HCT116 (cell line): ENCODE data around the gene ZNF594. TPM values are rescaled to one million over a fixed set of nuclear protein-coding genes. Genes with fewer than 3 reads are reported as not detected.
"Not testable (repeated sequence)": the region's sequence is repeated elsewhere in the genome, so short reads cannot be mapped to it uniquely, and the experiment has no call there.

ENCODE experiments used
- ATAC-seq: fragments of 200-7000 bp; cut with Tn5 transposase; 2 replicates; pipeline ENCODE4 v1.9.1; 2020; ENCODE audit warnings: mild to moderate bottlenecking, moderate library complexity
- BruUV-seq: library from RNA; stranded (reverse); fragments of 400-500 nt; replicated peaks from 2 replicates; lab custom pipeline; 2021; lab: Mats Ljungman, UMichigan
- CTCF ChIA-PET: fragments of 300-600 bp; sonication (Branson Sonifier 250); formaldehyde crosslinking; loops from one replicate; lab custom pipeline; 2021; ENCODE audit warnings: antibody characterized with exemption; lab: Charles Lee
- POLR2A ChIA-PET: fragments of 300-600, 350-600 bp; sonication (Branson Sonifier 250); formaldehyde crosslinking; loops from one replicate; lab custom pipeline; 2021; ENCODE audit warnings: antibody characterized with exemption; lab: Charles Lee
- RAD21 ChIA-PET, 2 experiments: fragments of 300-600 bp; sonication (Branson Sonifier 250); formaldehyde crosslinking; loops; one replicate each; lab custom pipeline; 2023; ENCODE audit warnings: low total read pairs in 2 of 2; ENCODE audit not compliant: uncharacterized antibody in 2 of 2, unreplicated experiment in 2 of 2, low non-redundant PET in 1 of 2; lab: Charles Lee
- DNase-seq: peaks from one replicate; pipeline ENCODE4 v3.0.0-alpha.2; 2010; ENCODE audit warnings: low read depth, low spot score
- H2AFZ ChIP-seq: fragments of 200-600 bp; shearing (Covaris generic), sonication (generic); 2 replicates; pipeline ENCODE4 v1.6.1; 2017; ENCODE audit warnings: low read depth, mixed run types, mixed read lengths, antibody characterized with exemption, low read length; ENCODE audit not compliant: poor library complexity, severe bottlenecking
- H3K27ac ChIP-seq: 2 replicates; pipeline ENCODE4 v1.5.1; 2012; ENCODE audit warnings: low read depth, low read length
- H3K27me3 ChIP-seq: fragments of 200-600 bp; sonication (generic); 2 replicates; pipeline ENCODE4 v1.6.1; 2016; ENCODE audit warnings: mixed run types, low read length, mixed read lengths; ENCODE audit not compliant: insufficient read depth
- H3K36me3 ChIP-seq, 2 experiments: fragments of 200-500 bp in 1 of 2; fragments of 200-600 bp in 1 of 2; sonication (Bioruptor generic) in 1 of 2; sonication (generic) in 1 of 2; 2 replicates each; pipeline versions ENCODE4 v1.5.1 to v1.6.1; 2014 to 2016; ENCODE audit warnings: low read length in 2 of 2, inconsistent platforms in 1 of 2, mixed read lengths in 1 of 2, mixed run types in 1 of 2; ENCODE audit not compliant: insufficient read depth in 2 of 2, control insufficient read depth in 1 of 2
- H3K4me1 ChIP-seq, 2 experiments: fragments of 200-600 bp in 1 of 2; sonication (generic) in 1 of 2; 2 replicates each; pipeline versions ENCODE4 v1.5.1 to v1.6.1; 2012 to 2017; ENCODE audit warnings: low read length in 2 of 2, inconsistent platforms in 1 of 2, mild to moderate bottlenecking in 1 of 2, mixed read lengths in 1 of 2, mixed run types in 1 of 2, moderate library complexity in 1 of 2; ENCODE audit not compliant: insufficient read depth in 2 of 2, control insufficient read depth in 1 of 2
- H3K4me2 ChIP-seq: fragments of 200-600 bp; sonication (generic); 2 replicates; pipeline ENCODE4 v1.6.1; 2017; ENCODE audit warnings: mixed run types, low read length, mixed read lengths
- H3K4me3 ChIP-seq, 2 experiments: fragments of 200-600 bp in 1 of 2; sonication (generic) in 1 of 2; replicated peaks in 1 of 2; 2 replicates each; pipeline ENCODE4 v1.5.1; 2011 to 2016; ENCODE audit warnings: low read length in 2 of 2, control low read depth in 1 of 2, low read depth in 1 of 2, mild to moderate bottlenecking in 1 of 2, mixed read lengths in 1 of 2, mixed run types in 1 of 2
- H3K79me2 ChIP-seq: fragments of 200-600 bp; sonication (generic); 2 replicates; pipeline ENCODE4 v1.6.1; 2017; ENCODE audit warnings: mild to moderate bottlenecking, mixed run types, low read length, moderate library complexity, mixed read lengths; ENCODE audit not compliant: insufficient read depth
- H3K9ac ChIP-seq: fragments of 200-600 bp; sonication (generic); 2 replicates; pipeline ENCODE4 v1.6.1; 2016; ENCODE audit warnings: low read length, mixed read lengths
- H3K9me2 ChIP-seq: fragments of 200-600 bp; sonication (generic), shearing (Covaris generic); 2 replicates; pipeline ENCODE4 v1.6.1; 2017; ENCODE audit warnings: mixed run types, mild to moderate bottlenecking, moderate library complexity; ENCODE audit not compliant: insufficient read depth
- H3K9me3 ChIP-seq, 2 experiments: fragments of 200-500 bp in 1 of 2; fragments of 200-600 bp in 1 of 2; sonication (Bioruptor generic) in 1 of 2; sonication (generic) in 1 of 2; 2 replicates each; pipeline ENCODE4 v1.6.1; 2014 to 2017; ENCODE audit warnings: low read length in 2 of 2, mixed read lengths in 2 of 2, inconsistent platforms in 1 of 2, low read depth in 1 of 2, mild to moderate bottlenecking in 1 of 2, mixed run types in 1 of 2, moderate library complexity in 1 of 2; ENCODE audit not compliant: control insufficient read depth in 1 of 2, insufficient read depth in 1 of 2
- H4K20me1 ChIP-seq: fragments of 200-600 bp; sonication (generic), shearing (Covaris generic); 2 replicates; pipeline ENCODE4 v1.6.1; 2017; ENCODE audit warnings: mixed run types, mild to moderate bottlenecking, moderate library complexity; ENCODE audit not compliant: insufficient read depth
- intact Hi-C: fragments of 100-400 bp; cut with micrococcal nuclease; formaldehyde crosslinking; loops from 2 replicates; pipeline ENCODE4 v1.10.0; 2022
- total RNA-seq: library from RNA; stranded (reverse); gene quantifications from one replicate; pipeline ENCODE4 v1.2.1, GENCODE V29; 2021; ENCODE audit not compliant: unreplicated experiment

Gene ZNF594
- total RNA-seq, 1 experiment from 2014 or later = 8.3 TPM

DNA sequence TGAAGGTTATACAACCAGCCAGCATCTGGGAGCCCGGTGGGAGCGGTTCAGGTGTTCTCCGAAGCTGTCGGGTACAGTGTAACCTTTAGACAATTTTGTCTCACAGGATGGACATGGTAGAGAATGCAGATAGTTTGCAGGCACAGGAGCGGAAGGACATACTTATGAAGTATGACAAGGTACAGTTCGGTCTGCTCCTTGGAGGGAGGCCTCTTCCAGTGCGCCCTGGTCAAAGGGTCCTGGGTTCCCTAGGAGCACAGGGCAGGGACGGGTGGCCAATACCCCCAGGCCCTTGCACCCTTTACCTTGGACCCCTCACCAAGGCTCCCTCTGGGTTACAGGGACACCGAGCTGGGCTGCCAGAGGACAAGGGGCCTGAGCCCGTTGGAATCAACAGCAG lies 61.4 kb downstream of the ZNF594 start:
- H3K4me1 ChIP-seq, H3K27me3 ChIP-seq, H3K27ac ChIP-seq, H3K9ac ChIP-seq, ATAC-seq, H3K79me2 ChIP-seq, H3K36me3 ChIP-seq, H3K4me2 ChIP-seq, CTCF ChIA-PET, RAD21 ChIA-PET, H2AFZ ChIP-seq, H3K4me3 ChIP-seq, DNase-seq, BruUV-seq, H3K9me2 ChIP-seq, POLR2A ChIA-PET, H4K20me1 ChIP-seq, H3K9me3 ChIP-seq, intact Hi-C loops: not testable (repeated sequence)

- H2AFZ ChIP-seq, H3K27me3 ChIP-seq, H3K4me3 ChIP-seq, DNase-seq, H3K79me2 ChIP-seq, POLR2A ChIA-PET, H3K9me3 ChIP-seq, BruUV-seq, H3K9me2 ChIP-seq, RAD21 ChIA-PET, H3K4me1 ChIP-seq, H4K20me1 ChIP-seq, CTCF ChIA-PET, H3K36me3 ChIP-seq, intact Hi-C loops, H3K9ac ChIP-seq, H3K4me2 ChIP-seq, H3K27ac ChIP-seq, ATAC-seq: not testable (repeated sequence)
Observed at GRCh38 chr17:5129770-5130169, 61.9 kb downstream of the ZNF594 start.

Other genes with a start within 250 kb of the ZNF594 start
- 1,213 TPM for gene PFN1, start 243.3 kb downstream of the ZNF594 start, total RNA-seq
- 24.6 TPM for gene ENO3, start 240.7 kb downstream of the ZNF594 start, total RNA-seq
- gene SPAG7, start 224.1 kb downstream of the ZNF594 start, total RNA-seq = 49.9 TPM
- gene CAMTA2, start 204.2 kb downstream of the ZNF594 start, total RNA-seq = 37.8 TPM
- gene INCA1, start 194.3 kb downstream of the ZNF594 start, total RNA-seq = 0.74 TPM
- 121 TPM for gene KIF1C, start 193.9 kb downstream of the ZNF594 start, total RNA-seq
- not detected for gene SLC52A1, start 156.4 kb downstream of the ZNF594 start, total RNA-seq
- gene ZFP3, start 113.4 kb downstream of the ZNF594 start, total RNA-seq = 0.05 TPM
- 11.1 TPM for gene ZNF232, start 80.0 kb downstream of the ZNF594 start, total RNA-seq
- gene USP6, start 75.8 kb downstream of the ZNF594 start, total RNA-seq = 0.10 TPM
- gene SCIMP, start 43.0 kb upstream of the ZNF594 start, total RNA-seq = not detected
- gene RABEP1, start 90.4 kb upstream of the ZNF594 start, total RNA-seq = 38.5 TPM
- gene NUP88, start 227.8 kb upstream of the ZNF594 start, total RNA-seq = 93.2 TPM
- 67.9 TPM for gene RPAIN, start 228.3 kb upstream of the ZNF594 start, total RNA-seq
- gene C1QBP, start 247.3 kb upstream of the ZNF594 start, total RNA-seq = 524 TPM